Measurements from ENCODE around the gene AP2A1.

DNA sequence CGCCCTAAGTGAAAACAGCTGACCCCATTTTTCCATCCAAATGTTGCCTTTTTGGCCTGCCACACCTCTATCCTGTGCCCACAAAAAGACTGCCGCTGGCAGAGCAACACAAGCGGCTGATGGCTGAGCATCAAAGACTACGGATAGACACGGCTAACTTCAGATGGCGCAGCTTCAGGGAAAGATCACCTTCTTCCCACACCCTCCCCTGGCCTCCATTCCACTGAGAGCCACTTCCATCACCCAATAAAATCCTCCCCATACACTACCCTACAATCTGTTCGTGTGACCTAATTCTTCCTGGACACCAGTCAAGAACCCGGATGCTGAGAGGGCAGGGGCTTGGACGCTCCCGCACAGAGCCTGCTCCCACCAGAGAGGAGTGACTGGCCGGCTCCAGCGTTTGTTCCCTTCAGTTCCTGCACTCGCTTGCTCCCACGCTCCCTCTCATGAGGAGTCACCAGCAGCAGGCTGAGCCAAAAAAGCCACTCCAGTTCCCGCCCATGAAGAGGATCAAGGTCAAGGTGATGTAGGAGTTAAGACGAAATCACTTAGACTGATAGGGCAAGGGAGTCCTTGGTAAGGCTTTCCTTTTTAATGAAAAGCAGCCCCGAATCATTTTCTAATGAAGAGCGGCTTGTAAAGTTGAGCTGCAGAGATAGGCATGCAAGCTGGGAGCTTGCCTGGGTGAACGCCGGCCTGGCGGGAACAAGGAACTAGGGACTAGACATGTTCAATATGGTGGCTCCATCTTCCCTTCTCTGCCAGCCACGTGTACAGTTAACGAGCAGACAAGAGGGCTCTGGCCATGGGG is 39.4 kb upstream of the AP2A1 start:
- TF ChIP-seq, protein P1, sequence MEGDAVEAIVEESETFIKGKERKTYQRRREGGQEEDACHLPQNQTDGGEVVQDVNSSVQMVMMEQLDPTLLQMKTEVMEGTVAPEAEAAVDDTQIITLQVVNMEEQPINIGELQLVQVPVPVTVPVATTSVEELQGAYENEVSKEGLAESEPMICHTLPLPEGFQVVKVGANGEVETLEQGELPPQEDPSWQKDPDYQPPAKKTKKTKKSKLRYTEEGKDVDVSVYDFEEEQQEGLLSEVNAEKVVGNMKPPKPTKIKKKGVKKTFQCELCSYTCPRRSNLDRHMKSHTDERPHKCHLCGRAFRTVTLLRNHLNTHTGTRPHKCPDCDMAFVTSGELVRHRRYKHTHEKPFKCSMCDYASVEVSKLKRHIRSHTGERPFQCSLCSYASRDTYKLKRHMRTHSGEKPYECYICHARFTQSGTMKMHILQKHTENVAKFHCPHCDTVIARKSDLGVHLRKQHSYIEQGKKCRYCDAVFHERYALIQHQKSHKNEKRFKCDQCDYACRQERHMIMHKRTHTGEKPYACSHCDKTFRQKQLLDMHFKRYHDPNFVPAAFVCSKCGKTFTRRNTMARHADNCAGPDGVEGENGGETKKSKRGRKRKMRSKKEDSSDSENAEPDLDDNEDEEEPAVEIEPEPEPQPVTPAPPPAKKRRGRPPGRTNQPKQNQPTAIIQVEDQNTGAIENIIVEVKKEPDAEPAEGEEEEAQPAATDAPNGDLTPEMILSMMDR (IDR thresholded peaks at IDR 0.05; ENCODE audit: insufficient read depth, low read length, poor library complexity, severe bottlenecking) = no peak
- no peak for TF ChIP-seq EZH2phosphoT487 (conservative IDR thresholded peaks at IDR 0.05; ENCODE audit: low read length)

Data from SU-DHL-6 (cell line).